ENCODE results near the gene NUP58.

DNA sequence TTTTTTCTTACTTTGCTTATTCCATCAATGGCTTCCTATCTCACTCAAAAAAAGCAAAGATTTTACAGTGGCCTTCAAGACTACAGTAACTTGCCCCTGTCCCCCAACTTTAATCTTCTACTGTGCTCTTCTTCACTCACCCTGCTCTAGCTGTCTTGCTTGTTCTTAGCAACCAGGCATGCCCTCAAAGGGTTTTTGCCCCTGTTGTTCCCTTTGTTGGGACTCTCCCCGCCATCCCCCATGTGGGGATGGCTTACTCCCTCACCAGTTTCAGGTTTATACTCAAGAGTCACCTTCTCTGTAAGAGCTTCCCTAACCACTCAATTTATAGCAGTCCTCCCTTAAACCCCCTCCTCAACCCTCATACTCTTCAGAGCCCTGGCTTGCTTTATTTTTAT is 19.5 kb upstream of the NUP58 start:
- TF ChIP-seq, protein P1, sequence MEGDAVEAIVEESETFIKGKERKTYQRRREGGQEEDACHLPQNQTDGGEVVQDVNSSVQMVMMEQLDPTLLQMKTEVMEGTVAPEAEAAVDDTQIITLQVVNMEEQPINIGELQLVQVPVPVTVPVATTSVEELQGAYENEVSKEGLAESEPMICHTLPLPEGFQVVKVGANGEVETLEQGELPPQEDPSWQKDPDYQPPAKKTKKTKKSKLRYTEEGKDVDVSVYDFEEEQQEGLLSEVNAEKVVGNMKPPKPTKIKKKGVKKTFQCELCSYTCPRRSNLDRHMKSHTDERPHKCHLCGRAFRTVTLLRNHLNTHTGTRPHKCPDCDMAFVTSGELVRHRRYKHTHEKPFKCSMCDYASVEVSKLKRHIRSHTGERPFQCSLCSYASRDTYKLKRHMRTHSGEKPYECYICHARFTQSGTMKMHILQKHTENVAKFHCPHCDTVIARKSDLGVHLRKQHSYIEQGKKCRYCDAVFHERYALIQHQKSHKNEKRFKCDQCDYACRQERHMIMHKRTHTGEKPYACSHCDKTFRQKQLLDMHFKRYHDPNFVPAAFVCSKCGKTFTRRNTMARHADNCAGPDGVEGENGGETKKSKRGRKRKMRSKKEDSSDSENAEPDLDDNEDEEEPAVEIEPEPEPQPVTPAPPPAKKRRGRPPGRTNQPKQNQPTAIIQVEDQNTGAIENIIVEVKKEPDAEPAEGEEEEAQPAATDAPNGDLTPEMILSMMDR (IDR thresholded peaks at IDR 0.05; ENCODE audit: insufficient read depth, low read length) = no peak
- no peak for TF ChIP-seq POLR2AphosphoS5 (IDR thresholded peaks at IDR 0.05; ENCODE audit: low read depth)
- TF ChIP-seq GABPA (IDR thresholded peaks at IDR 0.05; ENCODE audit: low read depth) = no peak
- TF ChIP-seq, protein P2, sequence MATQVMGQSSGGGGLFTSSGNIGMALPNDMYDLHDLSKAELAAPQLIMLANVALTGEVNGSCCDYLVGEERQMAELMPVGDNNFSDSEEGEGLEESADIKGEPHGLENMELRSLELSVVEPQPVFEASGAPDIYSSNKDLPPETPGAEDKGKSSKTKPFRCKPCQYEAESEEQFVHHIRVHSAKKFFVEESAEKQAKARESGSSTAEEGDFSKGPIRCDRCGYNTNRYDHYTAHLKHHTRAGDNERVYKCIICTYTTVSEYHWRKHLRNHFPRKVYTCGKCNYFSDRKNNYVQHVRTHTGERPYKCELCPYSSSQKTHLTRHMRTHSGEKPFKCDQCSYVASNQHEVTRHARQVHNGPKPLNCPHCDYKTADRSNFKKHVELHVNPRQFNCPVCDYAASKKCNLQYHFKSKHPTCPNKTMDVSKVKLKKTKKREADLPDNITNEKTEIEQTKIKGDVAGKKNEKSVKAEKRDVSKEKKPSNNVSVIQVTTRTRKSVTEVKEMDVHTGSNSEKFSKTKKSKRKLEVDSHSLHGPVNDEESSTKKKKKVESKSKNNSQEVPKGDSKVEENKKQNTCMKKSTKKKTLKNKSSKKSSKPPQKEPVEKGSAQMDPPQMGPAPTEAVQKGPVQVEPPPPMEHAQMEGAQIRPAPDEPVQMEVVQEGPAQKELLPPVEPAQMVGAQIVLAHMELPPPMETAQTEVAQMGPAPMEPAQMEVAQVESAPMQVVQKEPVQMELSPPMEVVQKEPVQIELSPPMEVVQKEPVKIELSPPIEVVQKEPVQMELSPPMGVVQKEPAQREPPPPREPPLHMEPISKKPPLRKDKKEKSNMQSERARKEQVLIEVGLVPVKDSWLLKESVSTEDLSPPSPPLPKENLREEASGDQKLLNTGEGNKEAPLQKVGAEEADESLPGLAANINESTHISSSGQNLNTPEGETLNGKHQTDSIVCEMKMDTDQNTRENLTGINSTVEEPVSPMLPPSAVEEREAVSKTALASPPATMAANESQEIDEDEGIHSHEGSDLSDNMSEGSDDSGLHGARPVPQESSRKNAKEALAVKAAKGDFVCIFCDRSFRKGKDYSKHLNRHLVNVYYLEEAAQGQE (IDR thresholded peaks at IDR 0.05; ENCODE audit: insufficient replicate concordance, low read depth) = no peak
